HepG2 (cell line): ENCODE results near the gene C14orf180. TPM values are rescaled to one million over a fixed set of nuclear protein-coding genes. Genes with fewer than 3 reads are reported as not detected.
A peak's percentile ranks its signal among the peaks of the same experiment; 100 is the strongest.

ENCODE experiments used
- ATAC-seq: fragments of 200-7000 bp; cut with Tn5 transposase; 3 replicates; pipeline ENCODE4 v1.9.1; 2020; ENCODE audit warnings: mild to moderate bottlenecking, moderate library complexity
- BruUV-seq: library from RNA; stranded (reverse); fragments of 400-500 nt; replicated peaks from 2 replicates; lab custom pipeline; 2021; lab: Mats Ljungman, UMichigan
- CTCF ChIA-PET: fragments of 300-600 bp; formaldehyde crosslinking; extraction: SDS; loops from one replicate; lab custom pipeline; 2021; ENCODE audit warnings: low total read pairs, inconsistent platforms, low intra/inter-chr PET ratio; lab: Yijun Ruan, JAX
- POLR2A ChIA-PET: fragments of 350-600 bp; sonication (Branson Sonifier 250); formaldehyde crosslinking; loops from one replicate; lab custom pipeline; 2020; ENCODE audit warnings: antibody characterized with exemption, inconsistent platforms; lab: Yijun Ruan, JAX
- DNase-seq: peaks from one replicate; pipeline ENCODE4 v3.0.0-alpha.2; 2015; ENCODE audit warnings: low spot score
- FAIRE-seq: peaks from 3 replicates; lab custom pipeline; 2011; peaks lifted over from hg19 to GRCh38; lab: Jason Lieb, UNC
- H2AFZ ChIP-seq: one replicate; pipeline ENCODE4 v1.6.1; 2011; ENCODE audit warnings: low read length, inconsistent platforms
- H3K27ac ChIP-seq: fragments of 300-600 bp; 3 replicates; pipeline ENCODE4 v1.8.0; 2011; ENCODE audit warnings: mixed run types, mild to moderate bottlenecking, mixed read lengths, low read length, inconsistent platforms; ENCODE audit not compliant: insufficient read depth; ENCODE audit errors: extremely low read length
- H3K27me3 ChIP-seq, 2 experiments: fragments of 200-600 bp in 1 of 2; 2 replicates in 1 of 2; 3 replicates in 1 of 2; pipeline versions ENCODE4 v1.6.0 to v1.8.0; 2011; ENCODE audit warnings: low read length in 2 of 2, mild to moderate bottlenecking in 2 of 2, moderate library complexity in 2 of 2, inconsistent platforms in 1 of 2; ENCODE audit not compliant: insufficient read depth in 2 of 2, control insufficient read depth in 1 of 2
- H3K36me3 ChIP-seq, 2 experiments: fragments of 200-600 bp in 1 of 2; replicated peaks in 1 of 2; 2 replicates in 1 of 2; 3 replicates in 1 of 2; pipeline versions ENCODE4 v1.5.1 to v1.8.0; 2011; ENCODE audit warnings: low read length in 2 of 2, inconsistent platforms in 1 of 2; ENCODE audit not compliant: insufficient read depth in 2 of 2, control insufficient read depth in 1 of 2
- H3K4me1 ChIP-seq: 2 replicates; pipeline ENCODE4 v1.5.1; 2012; ENCODE audit warnings: low read length, inconsistent platforms; ENCODE audit not compliant: insufficient read depth
- H3K4me2 ChIP-seq: 2 replicates; pipeline ENCODE4 v1.6.0; 2011; ENCODE audit warnings: low read depth, low read length, inconsistent platforms
- H3K4me3 ChIP-seq, 3 experiments: fragments of 200-600 bp in 1 of 3; sonication (generic), shearing (Covaris generic) in 1 of 3; replicated peaks in 1 of 3; 2 replicates each; pipeline ENCODE4 v1.5.1; 2011 to 2016; ENCODE audit warnings: low read length in 3 of 3, inconsistent platforms in 2 of 3, low read depth in 2 of 3, mild to moderate bottlenecking in 2 of 3, control low read depth in 1 of 3, mixed read lengths in 1 of 3; ENCODE audit not compliant: insufficient read depth in 1 of 3
- H3K79me2 ChIP-seq: one replicate; pipeline ENCODE4 v1.6.1; 2011; ENCODE audit warnings: low read length, inconsistent platforms; ENCODE audit not compliant: insufficient read depth
- H3K9ac ChIP-seq: 2 replicates; pipeline ENCODE4 v1.6.0; 2011; ENCODE audit warnings: mild to moderate bottlenecking, low read depth, low read length, inconsistent platforms; ENCODE audit not compliant: insufficient read depth
- H3K9me3 ChIP-seq: 2 replicates; pipeline ENCODE4 v1.5.1; 2012; ENCODE audit warnings: mild to moderate bottlenecking, low read length
- H4K20me1 ChIP-seq: 2 replicates; pipeline ENCODE4 v1.6.0; 2011; ENCODE audit warnings: inconsistent platforms, mild to moderate bottlenecking, low read length, moderate library complexity; ENCODE audit not compliant: insufficient read depth
- EHMT2 ChIP-seq: fragments of 200-600 bp; sonication (generic); IDR thresholded peaks from 2 replicates; pipeline ENCODE4 v1.7.0; 2017; ENCODE audit warnings: antibody characterized with exemption, low read depth, low read length, borderline replicate concordance
- EZH2 ChIP-seq: conservative IDR thresholded peaks from 2 replicates; pipeline ENCODE4 v1.6.1; 2012; ENCODE audit warnings: mild to moderate bottlenecking, low read depth, low read length, moderate library complexity
- HNF4A ChIP-seq: sonication (generic); formaldehyde crosslinking; IDR thresholded peaks from 2 replicates; pipeline ENCODE4 v1.4.0; 2020; ENCODE audit warnings: missing genetic modification reagents
- KLF16 ChIP-seq, 2 experiments: sonication (generic) in 1 of 2; formaldehyde crosslinking in 1 of 2; IDR thresholded peaks; 2 replicates each; pipeline versions ENCODE4 v1.6.1 to v1.8.0; 2016 to 2023; ENCODE audit warnings: missing genetic modification reagents in 2 of 2, missing compliant biosample characterization in 1 of 2
- PTBP1 ChIP-seq: fragments of 200-400 bp; formaldehyde crosslinking; IDR thresholded peaks from 2 replicates; pipeline ENCODE4 v1.6.1; 2018; ENCODE audit warnings: low read length, low read depth; ENCODE audit not compliant: poor library complexity, severe bottlenecking
- TCF7L2 ChIP-seq: IDR thresholded peaks from 2 replicates; pipeline ENCODE4 v1.6.1; 2011; ENCODE audit warnings: mild to moderate bottlenecking, low read depth, low read length, moderate library complexity
- ZBTB4 ChIP-seq: sonication (generic); formaldehyde crosslinking; IDR thresholded peaks from 2 replicates; pipeline ENCODE4 v1.4.0; 2020; ENCODE audit warnings: missing genetic modification reagents, mild to moderate bottlenecking, borderline replicate concordance
- ZFP90 ChIP-seq: sonication (generic); formaldehyde crosslinking; IDR thresholded peaks from 2 replicates; pipeline ENCODE4 v1.8.0; 2022; ENCODE audit warnings: missing genetic modification reagents, mild to moderate bottlenecking, inconsistent platforms, borderline replicate concordance
- ZNF136 ChIP-seq: sonication (generic); formaldehyde crosslinking; IDR thresholded peaks from 2 replicates; pipeline ENCODE4 v1.8.1; 2022; ENCODE audit warnings: low read depth, mild to moderate bottlenecking, moderate library complexity, missing genetic modification reagents
- ZNF615 ChIP-seq: sonication (generic); formaldehyde crosslinking; IDR thresholded peaks from 2 replicates; pipeline ENCODE4 v1.5.0; 2020; ENCODE audit warnings: mild to moderate bottlenecking, missing genetic modification reagents, borderline replicate concordance
- ZNF691 ChIP-seq: sonication (generic); formaldehyde crosslinking; IDR thresholded peaks from 2 replicates; pipeline ENCODE4 v1.4.0; 2020; ENCODE audit warnings: missing genetic modification reagents, low read depth, mild to moderate bottlenecking, borderline replicate concordance
- ZNF772 ChIP-seq: sonication (generic); formaldehyde crosslinking; IDR thresholded peaks from 2 replicates; pipeline ENCODE4 v1.5.0; 2020; ENCODE audit warnings: mild to moderate bottlenecking, missing genetic modification reagents
- WGBS: methylation state at CpG from one replicate; pipeline ENCODE4 v1.1.6; 2017; ENCODE audit warnings: low lambda C conversion rate; 5-methylcytosine and 5-hydroxymethylcytosine counted together
- in situ Hi-C: cut with HindIII; loops from 2 replicates; pipeline ENCODE4 v1.10.0; 2017; ENCODE audit warnings: low pct_unique_long_range_greater_than_20kb; ENCODE audit not compliant: extremely low pct_ligation_motif_present
- intact Hi-C: fragments of 100-400 bp; cut with micrococcal nuclease; formaldehyde crosslinking; loops from one replicate; pipeline ENCODE4 v1.10.0; 2022; ENCODE audit not compliant: unreplicated experiment
- polyA plus RNA-seq, 8 experiments: library from polyadenylated mRNA; depleted of rRNA in 3 of 8; stranded (reverse) in 7 of 8; unstranded in 1 of 8; fragments of >200 nt; fragmentation: Illumina TruSeq in 4 of 8; extraction: Trizol in 4 of 8; gene quantifications; 2 replicates each; pipeline versions ENCODE4 v1.2.1 to v1.2.3, GENCODE V29; 2011 to 2016; ENCODE audit warnings: low read depth in 4 of 8, missing spikeins in 1 of 8, mixed read lengths in 1 of 8; ENCODE audit not compliant: insufficient read depth in 1 of 8
- total RNA-seq, 5 experiments: library from RNA; depleted of rRNA; stranded (reverse); fragments of >200 nt; fragmentation: Illumina TruSeq; extraction: Trizol; gene quantifications; 2 replicates each; pipeline ENCODE4 v1.2.3, GENCODE V29; 2016; ENCODE audit warnings: low read depth in 1 of 5

C14orf180 gene
- total and polyA plus RNA-seq, 2 of the 13 experiments (the other 11 are each of a cell fraction or from before 2014, with no cell fraction given): not detected

- TF ChIP-seq ZNF615 (CRISPR knock-in tag) (no peak), PTBP1 (no peak), ZNF772 (CRISPR knock-in tag) (no peak), ZNF691 (no peak), EHMT2 (no peak), KLF16 (CRISPR knock-in tag; IDR thresholded peaks at IDR 0.05) (no peak), HNF4A (CRISPR knock-in tag) (no peak), ZNF136 (CRISPR knock-in tag) (no peak), ZFP90 (no peak), TCF7L2 (no peak)
- TF ChIP-seq, all 625 proteins: peak for 0
Observed at GRCh38 chr14:104637546-104638003, 58.0 kb downstream of the C14orf180 start (continued).

- in situ Hi-C loops: no loop called here
- no peak overlapping the region for H2AFZ ChIP-seq
- no peaks in the 10 kb centered on the region for H4K20me1 ChIP-seq
- DNase-seq (no peak), FAIRE-seq (no peak), ATAC-seq (no peak)
- no TSS peak for BruUV-seq
- H3K4me2 ChIP-seq: no peak overlapping the region
- TF ChIP-seq EZH2 (0 out of 2 replicates have a peak, but pooled peaks have one; percentile 46), ZBTB4 (no peak)
- no peak overlapping the region for H3K27ac ChIP-seq
- intact Hi-C loops: no loop called here
- peaks cover 18% of the 10 kb centered on the region; the same call in 1 of the 2 replicates for H3K4me1 ChIP-seq
- 2% methylated on average over 12 of the region's 12 CpGs for WGBS
- H3K36me3 ChIP-seq: no peaks in the 10 kb centered on the region
- no peaks in the 10 kb centered on the region for H3K9me3 ChIP-seq
- H3K79me2 ChIP-seq: no peaks in the 10 kb centered on the region
- no peak overlapping the region for H3K4me3 ChIP-seq
- CTCF ChIA-PET: no interaction called here
- peaks cover 8 to 77% of the 10 kb centered on the region in 2 experiments for H3K27me3 ChIP-seq
- POLR2A ChIA-PET: no interaction called here
- H3K9ac ChIP-seq: no peak overlapping the region
Observed at GRCh38 chr14:104638190-104638589, 58.6 kb downstream of the C14orf180 start.
